GM19397 (cell line): ENCODE data around the gene SKP1.
A peak's percentile ranks its signal among the peaks of the same experiment; 100 is the strongest.

Experiments
- ATAC-seq: cut with Tn5 transposase; IDR thresholded peaks from one replicate; pipeline ENCODE4 v1.9.1; 2021; ENCODE audit warnings: mild to moderate bottlenecking, moderate library complexity; ENCODE audit not compliant: unreplicated experiment

The SKP1 gene

DNA sequence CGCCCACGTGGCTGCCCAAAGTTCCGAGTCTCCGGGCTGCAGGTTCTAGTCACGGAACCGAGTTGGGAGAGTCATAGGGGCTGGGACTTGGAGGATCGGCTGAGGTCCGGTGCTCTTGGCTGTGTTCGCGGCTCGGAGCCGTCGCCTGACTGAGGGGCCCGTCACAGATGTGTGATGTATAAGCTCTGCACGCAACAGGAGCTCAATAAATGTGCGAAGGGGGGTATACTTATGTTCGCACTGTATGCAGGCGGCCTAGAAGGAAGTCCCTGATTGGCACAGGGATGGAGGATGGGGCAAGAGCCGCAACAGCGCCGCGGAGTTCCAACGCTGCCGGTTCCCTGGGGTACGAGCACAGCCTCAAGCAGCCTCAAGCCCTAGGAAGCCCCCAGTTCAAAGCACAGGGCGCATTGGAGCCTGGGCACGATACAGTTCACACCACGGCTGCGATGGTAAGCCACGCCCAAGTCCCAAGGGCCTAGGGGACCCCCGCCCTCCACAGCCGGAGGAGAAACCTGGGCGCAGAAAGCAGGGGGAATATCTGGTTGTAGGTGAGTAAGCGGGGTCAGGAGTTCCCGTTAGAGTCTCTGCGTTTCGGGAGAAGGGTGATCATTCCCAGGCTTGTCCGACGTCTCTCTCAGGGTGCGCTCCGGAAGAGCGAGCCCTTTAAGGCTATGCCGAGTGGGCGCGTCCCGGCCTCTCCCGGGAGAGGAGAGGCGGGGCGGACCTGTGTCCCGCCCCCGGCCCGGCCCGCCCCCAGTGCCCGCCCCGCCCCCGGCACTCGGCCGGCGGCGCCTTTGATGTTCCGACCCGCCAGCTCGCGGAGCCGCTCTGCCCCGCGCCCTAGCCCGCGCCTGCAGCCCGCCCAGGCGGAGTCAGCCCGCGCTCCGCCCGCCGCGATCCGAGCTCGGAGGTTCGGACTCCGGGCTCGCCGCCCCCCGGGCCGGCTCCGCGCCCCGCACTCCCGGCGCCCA is 62.6 kb downstream of the SKP1 start, which contains the start of gene TCF7:
Gene TCF7, plus strand, starts transcription at position 780 of the 974 bp plus-strand sequence. CDS start 226 bp downstream, outside the sequence.
- peak; percentile 84 for ATAC-seq

- ATAC-seq = no peak
Measured at GRCh38 chr5:134113363-134113889, 63.3 kb downstream of the SKP1 start.

GRCh38 chr5:134112726-134113362 is 63.9 kb downstream of the SKP1 start:
- no peak for ATAC-seq

DNA sequence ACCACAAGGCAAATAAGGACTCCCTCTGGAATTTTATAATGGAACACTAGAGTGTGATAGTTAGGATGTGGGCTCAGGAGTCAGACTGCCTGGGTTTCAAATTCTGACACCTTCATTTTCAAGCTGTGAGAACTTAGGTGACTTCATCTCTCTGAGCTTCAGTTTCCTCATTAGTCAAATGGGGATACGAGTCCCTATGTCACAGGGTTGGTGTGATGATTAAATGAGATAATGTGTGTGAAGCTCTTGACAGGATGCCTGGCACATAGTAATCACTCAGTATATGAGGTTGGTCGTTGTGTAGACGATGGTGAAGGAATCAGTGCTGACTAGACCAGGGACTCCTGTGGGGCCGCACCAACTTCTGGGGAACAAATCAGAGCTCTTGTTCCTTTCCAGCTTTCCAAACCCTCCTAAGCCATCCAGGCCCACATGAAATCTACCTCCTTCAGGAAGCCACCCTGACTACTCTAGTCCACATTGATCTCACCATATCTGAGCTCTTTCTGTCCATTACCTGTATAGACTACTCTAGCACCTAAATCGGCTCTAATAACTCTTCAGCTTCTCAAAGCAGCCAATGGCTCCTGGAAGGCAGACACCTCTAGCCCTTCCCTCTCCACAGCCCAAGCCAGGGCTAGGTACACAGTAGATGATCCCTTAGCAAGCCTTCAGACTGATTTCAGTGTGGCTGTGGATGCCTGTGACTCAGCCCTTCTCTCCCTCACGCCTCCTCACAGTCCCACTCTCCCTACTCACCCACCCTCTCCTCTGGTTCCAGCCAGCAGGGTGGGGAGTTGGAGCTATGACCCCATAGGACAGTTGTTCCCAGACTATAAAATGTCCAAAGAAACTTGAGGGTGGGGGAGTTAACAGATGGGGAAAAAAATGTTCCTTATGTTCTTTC is 64.8 kb downstream of the SKP1 start:
- ATAC-seq = no peak

GRCh38 chr5:134110382-134110781 is 66.4 kb downstream of the SKP1 start:
- no peak for ATAC-seq

- ATAC-seq = no peak
Measured at GRCh38 chr5:134107779-134108178, 69.0 kb downstream of the SKP1 start.

GRCh38 chr5:134106991-134107701 is 69.6 kb downstream of the SKP1 start:
- no peak for ATAC-seq

- ATAC-seq = no peak
Measured at GRCh38 chr5:134103998-134104654, 72.6 kb downstream of the SKP1 start.

GRCh38 chr5:134103397-134103796 is 73.4 kb downstream of the SKP1 start:
- no peak for ATAC-seq

- ATAC-seq = no peak
Measured at GRCh38 chr5:134101686-134102439, 74.9 kb downstream of the SKP1 start.

DNA sequence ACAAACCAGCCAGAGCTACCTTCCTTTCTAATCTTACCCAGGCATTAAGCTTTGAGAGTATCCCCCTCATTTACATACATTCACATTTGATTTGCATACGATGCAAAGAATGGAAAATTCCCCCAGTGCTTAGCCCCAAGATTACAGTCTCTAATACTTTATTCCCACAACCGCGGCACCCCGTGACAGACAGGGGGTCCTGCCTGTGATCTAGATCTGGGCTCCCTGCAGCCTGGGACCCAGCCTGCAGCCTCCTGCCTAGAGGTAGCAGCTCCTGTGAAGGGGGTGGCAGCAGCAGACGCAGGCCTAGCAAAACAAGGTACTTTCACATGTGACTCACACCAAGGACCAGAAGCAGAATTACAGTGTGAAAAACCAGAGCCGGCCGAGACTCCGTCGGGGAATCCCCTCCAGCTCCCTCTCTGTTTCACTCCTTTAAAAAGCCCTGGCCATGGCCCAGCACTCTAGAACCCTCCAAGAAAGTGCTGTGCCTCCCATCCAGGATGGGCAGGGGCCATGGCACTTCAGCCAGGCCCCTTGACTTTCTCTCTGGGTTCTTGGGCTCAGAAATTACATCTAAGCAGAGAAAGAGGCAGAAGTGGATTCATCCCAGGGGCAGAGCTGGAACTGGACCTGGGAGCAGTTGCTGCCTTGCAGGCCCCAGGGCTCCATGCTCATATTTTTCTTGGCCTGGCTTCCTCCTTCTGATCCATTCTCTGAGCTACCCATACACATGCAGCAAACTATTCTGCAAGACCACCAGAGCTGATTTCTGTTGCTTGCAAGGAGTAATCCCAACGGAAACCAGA is 76.3 kb downstream of the SKP1 start:
- ATAC-seq = peak; percentile 83

DNA sequence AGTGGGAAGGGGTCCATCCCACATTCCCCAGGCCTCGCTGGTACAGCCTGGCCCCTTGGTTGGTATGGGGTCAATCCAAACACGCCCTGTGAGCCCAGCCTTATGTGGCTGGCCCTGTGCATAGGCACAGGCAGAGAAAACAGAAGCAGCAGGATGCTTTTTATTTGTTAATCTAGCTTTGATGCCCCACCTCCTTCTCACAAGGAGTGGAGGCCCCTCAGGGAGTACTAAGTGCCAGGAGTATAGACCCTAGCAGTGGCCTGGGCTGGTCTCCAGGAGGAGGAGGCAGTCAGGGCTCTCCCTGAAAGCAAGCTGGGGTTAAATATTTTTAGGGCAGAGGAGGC is 76.8 kb downstream of the SKP1 start:
- no peak for ATAC-seq

DNA sequence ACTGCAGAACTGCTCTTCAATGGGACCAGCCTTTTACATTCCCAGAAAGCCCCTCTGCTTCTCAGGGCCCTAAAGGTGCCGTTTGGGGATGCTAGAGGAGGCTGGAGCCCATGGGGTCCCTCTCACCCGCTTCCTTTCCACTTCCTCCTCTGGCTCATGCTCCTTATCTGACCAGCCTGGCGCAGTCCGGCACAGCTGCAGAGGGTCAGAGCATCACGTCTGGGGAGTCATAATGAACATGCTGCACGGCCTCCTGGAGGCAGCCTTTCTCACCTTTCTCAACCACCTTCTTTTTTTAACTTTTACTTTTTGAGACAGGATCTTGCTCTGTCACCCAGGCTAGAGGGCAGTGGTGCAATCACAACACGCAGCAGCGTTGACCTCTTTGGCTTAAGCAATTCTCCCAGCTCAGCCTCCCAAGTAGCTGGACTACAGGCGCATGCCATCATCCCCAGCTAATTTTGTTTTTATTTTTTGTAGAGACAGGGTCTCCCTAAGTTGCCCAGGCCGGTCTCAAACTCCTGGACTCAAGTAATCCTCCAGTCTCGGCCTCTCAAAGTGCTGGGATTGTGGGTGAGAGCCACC is 77.4 kb downstream of the SKP1 start:
- no peak for ATAC-seq
